Coronary artery (tissue), 2 donors: ENCODE results near the gene TDRKH.

Source experiments
- DNase-seq: peaks from one replicate; pipeline ENCODE4 v3.0.0-alpha.2; 2017; ENCODE audit warnings: low spot score
- H3K27ac ChIP-seq, 2 donors: fragments of 200-600 bp; sonication (generic); one replicate each; pipeline ENCODE4 v1.5.1; 2016 to 2019
- H3K4me3 ChIP-seq: fragments of 200-600 bp; sonication (generic); 2 replicates; pipeline ENCODE4 v1.5.1; 2016; ENCODE audit warnings: mild to moderate bottlenecking, moderate library complexity
- TF ChIP-seq, protein P1 (sequence below): fragments of 200-600 bp; sonication (generic); IDR thresholded peaks from one replicate; pipeline ENCODE4 v1.5.1; 2019; ENCODE audit warnings: antibody characterized with exemption

TDRKH gene

DNA sequence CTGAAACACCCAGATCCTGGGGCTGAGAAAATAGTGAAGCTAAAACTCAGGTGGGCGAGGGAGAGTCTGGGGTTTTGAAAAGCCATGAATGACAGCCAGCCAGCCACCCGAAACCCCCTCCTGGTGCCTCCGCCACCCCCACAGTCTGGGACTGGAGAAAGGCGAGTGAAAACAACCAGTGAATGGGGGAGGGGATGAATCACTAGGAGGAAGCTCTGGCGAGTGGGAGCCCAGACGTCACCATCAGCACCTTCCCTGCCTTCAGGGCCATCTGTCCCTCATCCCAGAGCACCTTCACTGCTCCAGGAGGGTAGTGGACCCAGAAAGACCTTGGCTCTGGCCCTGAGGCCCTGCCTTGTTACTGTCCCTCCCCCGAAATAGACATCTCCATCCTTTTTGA, 32.1 kb upstream of the TDRKH start:
- Histone ChIP-seq H3K4me3 (no peak overlapping the region), H3K27ac (no peak overlapping the region)
- TF ChIP-seq, protein P1, sequence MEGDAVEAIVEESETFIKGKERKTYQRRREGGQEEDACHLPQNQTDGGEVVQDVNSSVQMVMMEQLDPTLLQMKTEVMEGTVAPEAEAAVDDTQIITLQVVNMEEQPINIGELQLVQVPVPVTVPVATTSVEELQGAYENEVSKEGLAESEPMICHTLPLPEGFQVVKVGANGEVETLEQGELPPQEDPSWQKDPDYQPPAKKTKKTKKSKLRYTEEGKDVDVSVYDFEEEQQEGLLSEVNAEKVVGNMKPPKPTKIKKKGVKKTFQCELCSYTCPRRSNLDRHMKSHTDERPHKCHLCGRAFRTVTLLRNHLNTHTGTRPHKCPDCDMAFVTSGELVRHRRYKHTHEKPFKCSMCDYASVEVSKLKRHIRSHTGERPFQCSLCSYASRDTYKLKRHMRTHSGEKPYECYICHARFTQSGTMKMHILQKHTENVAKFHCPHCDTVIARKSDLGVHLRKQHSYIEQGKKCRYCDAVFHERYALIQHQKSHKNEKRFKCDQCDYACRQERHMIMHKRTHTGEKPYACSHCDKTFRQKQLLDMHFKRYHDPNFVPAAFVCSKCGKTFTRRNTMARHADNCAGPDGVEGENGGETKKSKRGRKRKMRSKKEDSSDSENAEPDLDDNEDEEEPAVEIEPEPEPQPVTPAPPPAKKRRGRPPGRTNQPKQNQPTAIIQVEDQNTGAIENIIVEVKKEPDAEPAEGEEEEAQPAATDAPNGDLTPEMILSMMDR, result no peak
- no peak for DNase-seq

DNA sequence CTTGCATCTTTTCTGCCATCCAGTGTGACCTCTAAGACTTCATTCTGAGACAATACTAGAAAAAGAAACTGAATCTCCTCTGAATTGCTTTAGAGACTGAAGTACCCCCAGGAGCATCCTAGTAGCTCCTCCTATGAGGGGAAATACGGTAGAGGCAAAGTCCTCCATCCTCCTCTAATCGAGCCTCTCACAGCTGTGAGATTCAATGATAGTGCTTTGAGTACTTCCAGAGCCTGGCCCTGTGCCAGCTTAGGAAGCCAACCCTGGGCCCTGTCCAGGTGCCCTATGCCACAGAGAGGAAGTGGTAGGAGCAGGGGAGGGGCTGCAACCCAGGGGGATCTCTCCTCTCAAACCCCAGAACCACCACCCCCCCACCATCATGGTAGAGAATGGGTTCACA, 30.6 kb upstream of the TDRKH start:
- H3K4me3 ChIP-seq, result no peak overlapping the region
- H3K27ac ChIP-seq, result no peak overlapping the region

DNA sequence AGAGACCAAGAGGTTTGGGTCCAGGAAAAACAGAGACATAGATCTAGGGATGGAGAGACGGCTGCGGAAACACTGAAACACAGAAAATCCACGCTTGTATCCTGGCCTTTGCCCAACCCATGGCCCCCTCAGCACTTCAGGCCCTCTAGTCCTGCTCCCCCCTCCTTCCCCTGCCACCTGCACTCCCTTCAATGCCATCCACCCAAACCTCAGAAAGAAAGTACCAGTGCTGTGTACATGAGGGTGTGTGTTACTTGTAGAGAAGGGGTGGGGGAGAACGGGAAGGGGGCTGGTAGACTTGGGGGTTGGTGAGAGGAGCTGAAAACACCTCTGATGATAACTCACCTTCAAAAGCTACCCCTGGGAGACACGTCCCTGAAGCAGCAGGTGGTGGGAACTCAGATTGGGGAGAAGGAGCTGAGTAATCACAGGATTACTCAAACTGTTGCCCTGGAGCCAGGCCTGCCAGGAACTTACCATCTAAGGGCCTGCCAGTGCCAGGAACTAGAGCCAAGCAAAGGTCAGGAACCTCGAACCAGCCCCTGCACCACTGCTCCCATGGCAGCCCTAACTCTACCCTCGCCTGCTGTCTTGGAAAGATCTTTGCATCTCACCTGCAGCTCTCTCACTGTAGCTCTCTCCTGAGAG, 29.8 kb upstream of the TDRKH start:
- no peak for DNase-seq
- TF ChIP-seq, protein P1, result no peak
- Histone ChIP-seq H3K4me3 (no peak overlapping the region), H3K27ac (no peak overlapping the region)

More for the DNA sequence above, 30.6 kb upstream of the TDRKH start:
- TF ChIP-seq, protein P1, result no peak
- no peak for DNase-seq

DNA sequence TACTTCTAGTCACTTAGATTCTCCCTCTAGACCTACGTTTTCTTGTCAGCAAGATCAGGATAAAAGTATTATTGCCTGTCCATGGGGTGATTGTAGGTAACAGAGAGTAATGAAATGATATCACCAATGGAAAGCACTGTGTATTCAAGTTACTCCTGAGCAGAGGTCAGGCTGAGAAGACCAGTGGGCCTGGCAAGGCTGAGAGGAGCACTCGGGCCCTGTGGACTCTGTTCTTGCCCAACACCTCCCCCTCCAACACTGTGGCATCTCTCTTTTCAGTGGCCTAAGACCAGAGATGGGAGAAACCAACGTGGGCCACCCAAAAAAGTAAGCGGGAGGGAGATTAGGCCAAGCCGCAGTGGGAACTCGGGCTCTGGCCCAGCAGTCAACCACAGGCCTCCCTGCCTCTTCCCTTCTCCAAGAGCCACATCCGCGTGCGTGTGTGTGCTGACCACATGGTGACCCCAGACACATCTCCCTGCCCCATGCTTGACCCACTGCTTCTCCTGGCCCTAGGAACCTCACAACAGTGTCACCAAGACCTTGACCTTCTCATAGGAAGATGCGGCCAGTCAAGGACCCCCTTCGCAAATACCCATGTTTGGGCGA, 29.0 kb upstream of the TDRKH start:
- DNase-seq, result no peak
- TF ChIP-seq, protein P1, result no peak
- Histone ChIP-seq H3K27ac (no peak overlapping the region), H3K4me3 (no peak overlapping the region)

DNA sequence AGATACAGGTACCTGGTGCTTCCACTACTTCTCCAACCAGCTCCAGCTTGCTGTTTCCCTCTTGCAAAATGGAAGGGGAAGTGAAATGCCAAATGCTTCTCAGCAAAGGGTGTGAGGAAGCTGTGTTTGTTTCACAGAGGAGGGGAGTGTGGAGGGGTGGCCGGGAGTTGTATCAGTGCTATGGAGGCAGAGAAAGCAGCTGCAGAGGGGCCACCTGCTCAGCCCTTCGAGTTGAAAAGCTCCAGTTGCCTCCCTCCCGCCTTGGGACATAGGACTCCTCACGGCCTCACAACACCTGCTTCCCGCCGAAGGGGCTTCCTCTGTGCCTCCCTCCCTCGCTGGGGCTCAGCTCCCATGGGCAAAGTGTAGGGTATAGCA, 27.0 kb upstream of the TDRKH start:
- TF ChIP-seq, protein P1, result no peak

DNA sequence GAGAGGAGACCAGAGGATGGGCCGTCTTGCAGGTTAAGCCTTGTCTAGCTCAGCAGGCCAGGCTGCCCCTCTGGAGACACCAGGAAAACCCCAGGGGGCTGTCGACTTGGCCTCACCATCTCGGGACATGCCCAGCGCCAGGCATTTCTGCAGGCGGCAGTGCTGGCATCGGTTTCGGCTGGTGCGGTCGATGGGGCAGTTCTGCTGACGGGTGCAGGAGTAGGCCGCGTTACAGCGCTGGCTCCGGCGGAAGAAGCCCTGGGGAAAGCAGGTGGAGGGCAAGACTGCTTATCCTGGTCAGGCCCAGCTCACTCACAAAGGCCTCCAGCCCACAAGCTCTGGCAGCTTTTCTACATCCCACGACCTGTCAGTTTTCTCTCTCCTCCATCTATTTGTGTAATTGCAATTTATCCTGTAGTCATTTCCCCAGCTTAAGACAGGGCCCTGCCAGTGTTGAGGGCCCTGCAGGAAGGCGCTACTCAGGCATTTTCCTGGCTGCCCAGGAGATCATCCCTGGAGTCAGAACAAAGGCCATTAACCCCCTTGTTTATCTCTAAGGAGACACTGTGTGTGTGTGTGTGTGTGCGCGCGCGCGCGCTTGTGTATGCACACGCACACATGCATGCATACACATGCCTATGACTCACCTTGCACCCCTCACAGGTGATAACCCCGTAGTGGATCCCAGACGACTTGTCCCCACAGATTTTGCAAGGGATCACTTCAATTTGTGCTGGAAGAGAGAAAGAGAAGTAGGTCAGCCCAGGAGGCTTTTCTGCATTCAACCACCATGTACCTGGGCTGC, 26.4 kb upstream of the TDRKH start:
- no peak for DNase-seq
- no peak overlapping the region for H3K4me3 ChIP-seq
- no peak overlapping the region for H3K27ac ChIP-seq
- TF ChIP-seq, protein P1, result no peak

More for the DNA sequence above, 27.0 kb upstream of the TDRKH start:
- no peak for DNase-seq
- no peak overlapping the region for H3K4me3 ChIP-seq
- H3K27ac ChIP-seq, result no peak overlapping the region
